Peyer's patch (tissue), 4 donors: ENCODE data around the gene CEMIP. TPM values are rescaled to one million over a fixed set of nuclear protein-coding genes. Genes with fewer than 3 reads are reported as not detected.

Experiments
- DNase-seq, 3 donors: peaks; one replicate each; pipeline ENCODE4 v3.0.0-alpha.2; 2017 to 2019
- H3K27ac ChIP-seq, 4 donors: fragments of 200-600 bp; sonication (generic); one replicate each; pipeline ENCODE4 v1.5.1; 2016 to 2019
- H3K27me3 ChIP-seq, 2 donors: fragments of 200-600 bp; sonication (generic); one replicate each; pipeline ENCODE4 v1.5.1; 2019
- H3K36me3 ChIP-seq, 3 donors: fragments of 200-600 bp; sonication (generic); one replicate each; pipeline ENCODE4 v1.5.1; 2016 to 2019
- H3K4me1 ChIP-seq, 4 donors: fragments of 200-600 bp; sonication (generic); one replicate each; pipeline ENCODE4 v1.5.1; 2016 to 2019
- H3K4me3 ChIP-seq, 4 donors: fragments of 200-600 bp; sonication (generic); 1 replicate in 3 of 4; 2 replicates in 1 of 4; pipeline ENCODE4 v1.5.1; 2016 to 2019; ENCODE audit warnings: mild to moderate bottlenecking in 1 of 4
- H3K9me3 ChIP-seq, 4 donors: fragments of 200-600 bp; sonication (generic); one replicate each; pipeline ENCODE4 v1.5.1; 2016 to 2019; ENCODE audit warnings: mild to moderate bottlenecking in 1 of 4
- POLR2A ChIP-seq, 2 donors: fragments of 450-650 bp; IDR thresholded peaks; one replicate each; pipeline ENCODE4 v1.5.1; 2017; ENCODE audit warnings: antibody characterized with exemption in 2 of 2, mild to moderate bottlenecking in 2 of 2, moderate library complexity in 2 of 2
- total RNA-seq, 4 donors: library from RNA; depleted of rRNA; stranded (reverse); fragments of >200 nt; gene quantifications; one replicate each; pipeline ENCODE4 v1.1.0, GENCODE V29; 2016
- TF ChIP-seq, protein P1 (sequence below), 6 experiments: fragments of 450-650 bp in 4 of 6; fragments of 200-600 bp in 2 of 6; sonication (generic) in 1 of 6; IDR thresholded peaks; one replicate each; pipeline ENCODE4 v1.5.1; 2017 to 2019; ENCODE audit warnings: antibody characterized with exemption in 6 of 6, mild to moderate bottlenecking in 3 of 6, moderate library complexity in 1 of 6

CEMIP gene
- total RNA-seq, 4 donors from 2014 or later, result 0.27 to 0.83 (median 0.57) TPM; not detected in 1

DNA sequence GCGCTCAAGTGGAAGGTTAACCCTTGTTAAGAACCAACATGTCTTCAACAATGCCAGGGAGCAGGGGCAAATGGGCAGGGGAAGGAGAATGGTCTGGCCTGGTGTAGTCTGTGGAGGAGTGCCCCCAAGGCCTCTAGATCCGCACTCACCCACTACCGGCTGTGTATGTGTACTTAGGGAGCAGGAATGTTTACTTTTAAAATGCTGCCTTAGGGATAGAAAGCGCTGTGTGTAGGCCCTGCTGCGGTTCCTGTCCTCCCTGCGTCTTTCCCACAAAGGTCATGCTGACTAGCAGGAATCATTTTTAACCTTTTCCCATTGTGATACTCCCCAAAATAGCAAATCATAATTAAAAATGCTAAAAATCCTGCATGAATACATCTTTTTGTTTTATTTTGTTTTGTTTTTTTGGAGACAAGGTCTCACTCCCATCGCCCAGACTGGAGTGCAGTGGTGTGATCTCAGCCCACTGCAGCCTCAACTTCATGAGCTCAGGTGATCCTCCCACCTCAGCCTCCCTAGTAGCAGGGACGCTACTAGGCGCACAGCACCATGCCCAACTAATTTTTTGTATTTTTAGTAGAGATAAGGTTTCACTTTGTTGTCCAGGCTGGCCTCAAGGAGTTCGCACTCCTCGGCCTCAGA, 35.9 kb upstream of the CEMIP start:
- DNase-seq, result no peak

DNA sequence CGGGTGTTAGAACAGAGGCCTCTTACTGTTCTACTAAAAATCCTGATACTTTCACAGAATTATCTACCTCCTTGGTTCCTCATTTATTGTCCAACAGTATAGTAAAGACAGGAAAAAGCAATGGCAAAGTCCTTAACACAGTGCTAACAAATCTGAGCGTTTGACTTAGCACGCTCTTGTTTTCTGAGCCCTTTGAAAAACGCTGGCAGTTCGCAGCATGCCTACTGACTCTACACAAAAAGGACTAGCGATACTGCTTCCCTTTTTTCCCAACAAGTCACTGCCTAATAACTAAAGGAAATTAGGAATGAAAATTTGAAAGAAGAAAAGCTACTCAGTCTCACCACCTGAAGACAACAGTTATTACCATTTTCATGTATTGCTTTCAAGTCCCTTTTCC, 34.8 kb upstream of the CEMIP start:
- no peak for DNase-seq

More for the DNA sequence above, 35.9 kb upstream of the CEMIP start:
- no peaks in the 10 kb centered on the region for H3K36me3 ChIP-seq
- H3K4me1 ChIP-seq, result no peaks in the 10 kb centered on the region
- H3K27ac ChIP-seq, result no peak overlapping the region
- TF ChIP-seq, protein P1, sequence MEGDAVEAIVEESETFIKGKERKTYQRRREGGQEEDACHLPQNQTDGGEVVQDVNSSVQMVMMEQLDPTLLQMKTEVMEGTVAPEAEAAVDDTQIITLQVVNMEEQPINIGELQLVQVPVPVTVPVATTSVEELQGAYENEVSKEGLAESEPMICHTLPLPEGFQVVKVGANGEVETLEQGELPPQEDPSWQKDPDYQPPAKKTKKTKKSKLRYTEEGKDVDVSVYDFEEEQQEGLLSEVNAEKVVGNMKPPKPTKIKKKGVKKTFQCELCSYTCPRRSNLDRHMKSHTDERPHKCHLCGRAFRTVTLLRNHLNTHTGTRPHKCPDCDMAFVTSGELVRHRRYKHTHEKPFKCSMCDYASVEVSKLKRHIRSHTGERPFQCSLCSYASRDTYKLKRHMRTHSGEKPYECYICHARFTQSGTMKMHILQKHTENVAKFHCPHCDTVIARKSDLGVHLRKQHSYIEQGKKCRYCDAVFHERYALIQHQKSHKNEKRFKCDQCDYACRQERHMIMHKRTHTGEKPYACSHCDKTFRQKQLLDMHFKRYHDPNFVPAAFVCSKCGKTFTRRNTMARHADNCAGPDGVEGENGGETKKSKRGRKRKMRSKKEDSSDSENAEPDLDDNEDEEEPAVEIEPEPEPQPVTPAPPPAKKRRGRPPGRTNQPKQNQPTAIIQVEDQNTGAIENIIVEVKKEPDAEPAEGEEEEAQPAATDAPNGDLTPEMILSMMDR (IDR thresholded peaks at IDR 0.05), result no peak
- no peaks in the 10 kb centered on the region for H3K9me3 ChIP-seq
- no peaks in the 10 kb centered on the region for H3K27me3 ChIP-seq
- H3K4me3 ChIP-seq, result no peak overlapping the region

DNA sequence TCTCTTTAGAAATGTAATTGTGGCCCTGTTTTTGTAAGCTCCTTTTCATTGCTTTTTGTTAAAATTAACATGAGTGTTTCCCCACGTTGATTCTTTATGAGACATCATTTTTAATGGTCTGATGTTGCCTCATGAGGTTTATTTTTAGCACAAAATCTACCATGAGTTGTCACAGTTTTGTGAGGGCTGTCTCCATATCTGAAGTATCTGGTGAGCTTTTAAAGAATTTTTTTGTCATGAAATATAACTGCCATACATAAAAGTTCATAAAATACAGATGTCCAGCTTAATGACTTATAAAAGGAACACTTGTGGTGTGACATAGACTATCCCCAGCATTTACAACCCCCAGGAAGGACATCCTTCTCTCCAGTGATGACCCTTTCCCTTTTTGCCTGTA, 34.3 kb upstream of the CEMIP start:
- Histone ChIP-seq H3K27me3 (no peaks in the 10 kb centered on the region), H3K36me3 (peaks cover 0 to 7% (median 0%) of the 10 kb centered on the region in 3 donors), H3K4me3 (no peak overlapping the region), H3K27ac (no peak overlapping the region), H3K4me1 (no peaks in the 10 kb centered on the region), H3K9me3 (no peaks in the 10 kb centered on the region)
- TF ChIP-seq POLR2A (IDR thresholded peaks at IDR 0.05), result no peak
- TF ChIP-seq, protein P1 (IDR thresholded peaks at IDR 0.05), result no peak
- no peak for DNase-seq

More for the DNA sequence above, 34.8 kb upstream of the CEMIP start:
- Histone ChIP-seq H3K27ac (no peak overlapping the region), H3K36me3 (peaks cover 0 to 3% (median 0%) of the 10 kb centered on the region in 3 donors), H3K27me3 (no peaks in the 10 kb centered on the region), H3K4me3 (no peak overlapping the region), H3K4me1 (no peaks in the 10 kb centered on the region), H3K9me3 (no peaks in the 10 kb centered on the region)
- TF ChIP-seq, protein P1 (IDR thresholded peaks at IDR 0.05), result no peak
- TF ChIP-seq POLR2A (IDR thresholded peaks at IDR 0.05), result no peak

DNA sequence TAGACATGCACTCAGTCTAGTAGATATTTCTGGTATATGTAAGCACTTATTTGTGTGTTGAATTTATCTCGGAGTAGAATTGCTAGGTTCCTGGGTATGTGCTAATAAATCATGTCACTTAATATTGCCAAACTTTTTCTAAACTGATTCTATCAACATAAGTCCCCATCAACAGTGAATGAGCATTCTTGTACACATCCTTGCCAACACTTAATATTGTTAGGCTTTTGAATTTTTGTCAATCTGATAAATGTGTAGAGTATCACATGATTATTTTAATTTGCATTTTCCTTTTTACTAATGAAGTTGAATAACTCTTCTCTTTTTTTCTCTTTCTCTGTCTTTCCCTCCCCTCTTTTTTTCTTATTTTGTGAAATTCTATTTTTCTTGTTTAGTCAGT, 33.3 kb upstream of the CEMIP start:
- Histone ChIP-seq H3K4me1 (no peaks in the 10 kb centered on the region), H3K27me3 (no peaks in the 10 kb centered on the region), H3K36me3 (peaks cover 0 to 18% (median 0%) of the 10 kb centered on the region in 3 donors), H3K27ac (no peak overlapping the region), H3K9me3 (no peaks in the 10 kb centered on the region), H3K4me3 (no peak overlapping the region)
- TF ChIP-seq, protein P1 (IDR thresholded peaks at IDR 0.05), result no peak
- no peak for TF ChIP-seq POLR2A (IDR thresholded peaks at IDR 0.05)
- no peak for DNase-seq

DNA sequence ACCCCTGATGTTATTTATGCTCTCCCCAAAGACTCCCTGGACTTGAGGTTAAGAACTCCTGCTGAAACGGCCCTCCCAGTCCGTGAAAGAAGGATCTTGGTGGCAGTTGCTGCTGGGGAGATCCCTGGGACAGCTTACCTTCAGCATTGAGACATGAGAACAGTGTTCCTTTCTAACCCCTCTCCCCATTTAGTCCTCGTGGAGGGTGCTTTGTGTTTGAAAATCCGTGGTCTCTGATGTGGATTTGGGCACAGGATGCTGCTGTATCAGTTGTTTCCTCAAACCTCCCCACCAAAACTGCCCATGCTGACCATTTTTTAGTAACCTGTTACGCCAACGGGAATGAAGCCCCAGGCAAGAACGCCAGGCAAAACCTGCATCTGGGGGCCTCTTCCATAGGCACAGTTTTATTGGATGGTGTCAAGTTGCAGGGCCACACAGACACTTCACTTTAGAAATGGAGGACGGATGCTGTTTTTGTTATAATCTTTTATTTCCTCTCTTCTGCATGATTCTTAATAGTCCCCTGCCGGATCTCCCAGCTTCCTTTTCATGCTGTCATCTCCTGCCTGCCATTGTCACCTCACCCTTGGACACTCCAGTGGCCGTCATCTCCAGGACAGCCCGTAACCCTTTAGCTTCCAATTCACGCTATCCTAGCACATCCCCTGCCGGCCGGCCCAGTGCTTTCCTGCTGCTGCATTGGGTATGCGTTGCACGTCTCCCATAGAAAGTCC, 31.7 kb upstream of the CEMIP start:
- TF ChIP-seq POLR2A (IDR thresholded peaks at IDR 0.05), result no peak
- TF ChIP-seq, protein P1 (IDR thresholded peaks at IDR 0.05), result no peak
- DNase-seq, result no peak
- no peaks in the 10 kb centered on the region for H3K27me3 ChIP-seq
- H3K36me3 ChIP-seq, result peaks cover 0 to 25% (median 0%) of the 10 kb centered on the region in 3 donors
- no peaks in the 10 kb centered on the region for H3K9me3 ChIP-seq
- no peak overlapping the region for H3K27ac ChIP-seq
- no peaks in the 10 kb centered on the region for H3K4me1 ChIP-seq
- H3K4me3 ChIP-seq, result no peak overlapping the region
